Measurements from ENCODE around the gene CYP1A1. TPM values are rescaled to one million over a fixed set of nuclear protein-coding genes. Genes with fewer than 3 reads are reported as not detected.

The CYP1A1 gene
- total RNA-seq, 1 experiment from 2014 or later = 3.4 TPM

DNA sequence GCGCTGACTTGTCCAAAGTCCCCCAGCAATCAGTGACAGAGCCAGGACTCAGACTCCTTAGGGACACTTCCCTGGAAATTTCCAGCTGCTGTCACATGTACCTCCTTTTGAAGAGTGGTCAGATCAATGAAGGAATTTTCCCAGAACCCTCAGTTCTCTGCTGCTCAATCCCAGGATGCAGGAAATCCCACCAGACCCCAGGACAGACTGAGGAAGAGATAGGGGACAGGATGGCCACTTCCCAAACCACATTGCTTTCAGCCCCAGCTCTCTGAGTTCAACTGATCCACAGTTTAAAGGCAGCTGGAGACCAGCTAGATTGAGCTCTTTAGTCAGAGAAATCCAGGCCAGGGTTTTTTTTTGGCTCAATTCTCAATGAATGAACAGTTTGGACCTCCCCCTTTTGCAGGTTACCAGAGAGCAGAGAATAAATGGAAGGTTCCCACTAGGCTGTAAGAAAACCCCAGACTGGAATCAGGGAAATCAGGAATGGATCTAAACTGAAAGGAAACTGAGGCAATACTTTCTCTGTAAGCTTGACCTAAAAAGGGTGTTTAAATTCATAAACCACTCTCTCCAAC is 1.5 kb downstream of the CYP1A1 start:
- Mint-ChIP-seq H3K27ac (ENCODE audit: unreplicated experiment) (no peak overlapping the region), H3K27me3 (ENCODE audit: unreplicated experiment) (no peaks in the 10 kb centered on the region), H3K9me3 (ENCODE audit: low read depth, unreplicated experiment) (no peaks in the 10 kb centered on the region), H3K4me3 (ENCODE audit: low read depth, unreplicated experiment) (no peak overlapping the region), H3K4me1 (ENCODE audit: low read depth, unreplicated experiment) (peaks cover 20% of the 10 kb centered on the region), H3K36me3 (ENCODE audit: insufficient read depth, unreplicated experiment) (peaks cover 12% of the 10 kb centered on the region)
- no peak for TF ChIP-seq CTCF (IDR thresholded peaks at IDR 0.05; ENCODE audit: unreplicated experiment)
- peak; percentile 33 for DNase-seq
- intact Hi-C loops (cut with micrococcal nuclease; ENCODE audit: unreplicated experiment) = no loop called here
- CTCF ChIA-PET = interaction anchor here (1.8 kb wide), 1 partner anchor 227 kb away, joined by 3 read pairs; no protein-coding TSS in a partner anchor
- BruUV-seq (replicated peaks) = TSS peak; percentile 30

- no peak for DNase-seq
- peaks cover 12% of the 10 kb centered on the region for H3K36me3 Mint-ChIP-seq (ENCODE audit: insufficient read depth, unreplicated experiment)
- intact Hi-C loops (cut with micrococcal nuclease; ENCODE audit: unreplicated experiment) = no loop called here
- H3K9me3 Mint-ChIP-seq (ENCODE audit: low read depth, unreplicated experiment) = no peaks in the 10 kb centered on the region
- no TSS peak for BruUV-seq (replicated peaks)
- peaks cover 20% of the 10 kb centered on the region for H3K4me1 Mint-ChIP-seq (ENCODE audit: low read depth, unreplicated experiment)
- no peak overlapping the region for H3K27ac Mint-ChIP-seq (ENCODE audit: unreplicated experiment)
- H3K4me3 Mint-ChIP-seq (ENCODE audit: low read depth, unreplicated experiment) = no peak overlapping the region
- no peaks in the 10 kb centered on the region for H3K27me3 Mint-ChIP-seq (ENCODE audit: unreplicated experiment)
- CTCF ChIA-PET = no interaction called here
- TF ChIP-seq CTCF (IDR thresholded peaks at IDR 0.05; ENCODE audit: unreplicated experiment) = no peak
Observed at GRCh38 chr15:74723187-74723586, 2.1 kb downstream of the CYP1A1 start.

DNA sequence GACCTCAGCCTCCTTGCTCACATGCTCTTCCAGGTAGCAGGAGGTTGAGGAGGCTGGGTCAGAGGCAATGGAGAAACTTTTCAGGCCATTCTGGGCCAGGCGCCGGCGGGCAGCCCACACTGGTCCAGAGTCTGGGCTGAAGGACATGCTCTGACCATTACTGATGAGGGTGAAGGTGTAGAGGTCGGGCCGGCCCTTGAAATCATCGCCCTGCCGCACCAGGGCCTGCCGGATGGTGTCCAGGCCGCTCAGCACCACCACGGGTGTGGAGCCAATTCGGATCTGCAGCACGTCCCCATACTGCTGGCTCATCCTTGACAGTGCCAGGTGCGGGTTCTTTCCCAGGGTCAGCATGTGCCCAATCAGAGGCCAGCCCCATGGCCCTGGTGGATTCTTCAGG is 2.7 kb downstream of the CYP1A1 start:
- no peaks in the 10 kb centered on the region for H3K9me3 Mint-ChIP-seq (ENCODE audit: low read depth, unreplicated experiment)
- H3K27me3 Mint-ChIP-seq (ENCODE audit: unreplicated experiment) = no peaks in the 10 kb centered on the region
- TF ChIP-seq CTCF (IDR thresholded peaks at IDR 0.05; ENCODE audit: unreplicated experiment) = no peak
- H3K36me3 Mint-ChIP-seq (ENCODE audit: insufficient read depth, unreplicated experiment) = peaks cover 12% of the 10 kb centered on the region
- no peak overlapping the region for H3K4me3 Mint-ChIP-seq (ENCODE audit: low read depth, unreplicated experiment)
- H3K4me1 Mint-ChIP-seq (ENCODE audit: low read depth, unreplicated experiment) = peaks cover 20% of the 10 kb centered on the region
- no TSS peak for BruUV-seq (replicated peaks)
- intact Hi-C loops (cut with micrococcal nuclease; ENCODE audit: unreplicated experiment) = no loop called here
- no peak overlapping the region for H3K27ac Mint-ChIP-seq (ENCODE audit: unreplicated experiment)
- DNase-seq = no peak
- CTCF ChIA-PET = no interaction called here

GRCh38 chr15:74716651-74717050 is 8.7 kb downstream of the CYP1A1 start:
- no peaks in the 10 kb centered on the region for H3K27me3 Mint-ChIP-seq (ENCODE audit: unreplicated experiment)
- H3K4me3 Mint-ChIP-seq (ENCODE audit: low read depth, unreplicated experiment) = no peak overlapping the region
- H3K4me1 Mint-ChIP-seq (ENCODE audit: low read depth, unreplicated experiment) = no peaks in the 10 kb centered on the region
- H3K9me3 Mint-ChIP-seq (ENCODE audit: low read depth, unreplicated experiment) = no peaks in the 10 kb centered on the region
- no peak overlapping the region for H3K27ac Mint-ChIP-seq (ENCODE audit: unreplicated experiment)
- DNase-seq = no peak
- CTCF ChIA-PET = no interaction called here
- no peaks in the 10 kb centered on the region for H3K36me3 Mint-ChIP-seq (ENCODE audit: insufficient read depth, unreplicated experiment)
- intact Hi-C loops (cut with micrococcal nuclease; ENCODE audit: unreplicated experiment) = no loop called here
- no peak for TF ChIP-seq CTCF (IDR thresholded peaks at IDR 0.05; ENCODE audit: unreplicated experiment)
- BruUV-seq (replicated peaks) = no TSS peak
